Measurements from ENCODE around the gene CIROP. TPM values are rescaled to one million over a fixed set of nuclear protein-coding genes. Genes with fewer than 3 reads are reported as not detected.
A peak's percentile ranks its signal among the peaks of the same experiment; 100 is the strongest.

The CIROP gene
- not detected in 2 replicates for total RNA-seq (2021)
- long read RNA-seq: 0 reads

- H2BK20ac ChIP-seq (ENCODE audit: low read depth, low read length, poor library complexity, severe bottlenecking): no peak within 1 kb of the TSS
- H3K27ac ChIP-seq (ENCODE audit: insufficient read length, low read depth, low read length): no peak within 1 kb of the TSS
- H3K79me1 ChIP-seq (ENCODE audit: insufficient read depth, low read depth, low read length, poor library complexity, severe bottlenecking): no peaks in the 10 kb centered on the region
- peak within 1 kb of the TSS; percentile 6 for H3K4me2 ChIP-seq (ENCODE audit: insufficient read depth, insufficient read length, low read length)
- H2BK120ac ChIP-seq (ENCODE audit: low read depth, low read length, poor library complexity, severe bottlenecking): no peak within 1 kb of the TSS
- peaks cover 45 to 52% of the 10 kb centered on the region in 2 experiments for H3K4me1 Mint-ChIP-seq
- no peak within 1 kb of the TSS for H3K14ac ChIP-seq (ENCODE audit: insufficient read depth, low read length)
- H4K91ac ChIP-seq (ENCODE audit: insufficient read length, low read depth, low read length): no peak within 1 kb of the TSS
- peaks cover 27% of the 10 kb centered on the region for H3K27me3 Mint-ChIP-seq (ENCODE audit: low read depth)
- H3T11ph ChIP-seq (ENCODE audit: low read length): no peak within 1 kb of the TSS
- H4K8ac ChIP-seq (replicated peaks; ENCODE audit: insufficient read length, low read depth, low read length): no peak within 1 kb of the TSS
- no peak within 1 kb of the TSS for H3K4ac ChIP-seq (ENCODE audit: low read depth, low read length)
- H3K9me3 ChIP-seq (ENCODE audit: control insufficient read depth, low read depth, low read length): no peaks in the 10 kb centered on the region
- DNase-seq: no peak
- peaks cover 0 to 3% (median 0%) of the 10 kb centered on the region in 3 experiments; a peak in 1 of 7 replicates for H3K36me3 Mint-ChIP-seq (ENCODE audit: insufficient read depth in 1 of 3, low read depth in 3 of 3)
- no peaks in the 10 kb centered on the region for H3K79me2 ChIP-seq (ENCODE audit: insufficient read depth, low read length)
- H4K20me1 ChIP-seq (ENCODE audit: control insufficient read depth, insufficient read depth, insufficient read length): no peaks in the 10 kb centered on the region
- H3K18ac ChIP-seq (ENCODE audit: insufficient read length, low read depth, low read length): no peak within 1 kb of the TSS
- H3K23me2 ChIP-seq (ENCODE audit: insufficient read length, low read depth, low read length, poor library complexity, severe bottlenecking): no peaks in the 10 kb centered on the region
- no peak within 1 kb of the TSS for H2BK12ac ChIP-seq (ENCODE audit: insufficient read length, low read depth, low read length)
- peak within 1 kb of the TSS in 1 of 2 experiments; percentile 56; a peak in 3 of 5 replicates for H3K4me3 Mint-ChIP-seq
- H3K4me1 ChIP-seq (ENCODE audit: insufficient read depth, low read length): no peaks in the 10 kb centered on the region; the same call in 1 of the 2 replicates
- WGBS (ENCODE audit: extremely low coverage, insufficient read length, low lambda C conversion rate): no CpG with 5 or more reads among the region's 11 CpGs
- peaks cover 8 to 9% of the 10 kb centered on the region in 2 experiments for H3K9me3 Mint-ChIP-seq
- no peak within 1 kb of the TSS for H3K56ac ChIP-seq (ENCODE audit: insufficient read length, low read depth, low read length)
- H2AFZ ChIP-seq (ENCODE audit: low read length): no peak within 1 kb of the TSS
- no peak within 1 kb of the TSS for H2AK5ac ChIP-seq (ENCODE audit: insufficient read length, low read length)
- H2BK15ac ChIP-seq (ENCODE audit: low read depth, low read length): no peak within 1 kb of the TSS; the same call in 1 of the 2 replicates
- TF ChIP-seq CTCF (conservative IDR thresholded peaks at IDR 0.05): no peak
- no peak within 1 kb of the TSS for H2BK5ac ChIP-seq (ENCODE audit: insufficient read length, low read length)
- H4K5ac ChIP-seq (ENCODE audit: insufficient read length, low read depth, low read length): no peak within 1 kb of the TSS
- no peak within 1 kb of the TSS for H3K23ac ChIP-seq (ENCODE audit: insufficient read length, low read depth, low read length)
- no peak within 1 kb of the TSS for H3K9ac ChIP-seq (ENCODE audit: extremely low read depth, insufficient read length, low read length)
- no peaks in the 10 kb centered on the region for H3K27me3 ChIP-seq (ENCODE audit: insufficient read depth, low read length)
- peak within 1 kb of the TSS in 1 of 3 experiments; percentile 92; a peak in 2 of 7 replicates for H3K27ac Mint-ChIP-seq
Measured at GRCh38 chr14:23104591-23105347, at the start of gene CIROP. CIROP (minus strand) TSS chr14:23104989; CDS start chr14:23104920, 69 bp downstream.

All from H9 (cell line).